IPS-18a (cell line): ENCODE measurements around the gene NT5DC1.

Experiments
- H3K27ac ChIP-seq: one replicate; pipeline ENCODE4 v1.5.1; 2013; ENCODE audit warnings: low read length
- H3K27me3 ChIP-seq: one replicate; pipeline ENCODE4 v1.6.1; 2013; ENCODE audit warnings: mild to moderate bottlenecking, low read length; ENCODE audit not compliant: control insufficient read depth, insufficient read depth
- H3K36me3 ChIP-seq: one replicate; pipeline ENCODE4 v1.6.1; 2013; ENCODE audit warnings: low read depth, low read length; ENCODE audit not compliant: control insufficient read depth
- H3K4me1 ChIP-seq: one replicate; pipeline ENCODE4 v1.6.1; 2013; ENCODE audit warnings: low read depth, low read length; ENCODE audit not compliant: control insufficient read depth
- H3K4me3 ChIP-seq: one replicate; pipeline ENCODE4 v1.5.1; 2013; ENCODE audit warnings: low read length
- H3K9ac ChIP-seq: one replicate; pipeline ENCODE4 v1.6.1; 2013; ENCODE audit warnings: mild to moderate bottlenecking, low read length, moderate library complexity
- H3K9me3 ChIP-seq: one replicate; pipeline ENCODE4 v1.6.1; 2013; ENCODE audit warnings: low read depth, low read length; ENCODE audit not compliant: control insufficient read depth

Gene NT5DC1

DNA sequence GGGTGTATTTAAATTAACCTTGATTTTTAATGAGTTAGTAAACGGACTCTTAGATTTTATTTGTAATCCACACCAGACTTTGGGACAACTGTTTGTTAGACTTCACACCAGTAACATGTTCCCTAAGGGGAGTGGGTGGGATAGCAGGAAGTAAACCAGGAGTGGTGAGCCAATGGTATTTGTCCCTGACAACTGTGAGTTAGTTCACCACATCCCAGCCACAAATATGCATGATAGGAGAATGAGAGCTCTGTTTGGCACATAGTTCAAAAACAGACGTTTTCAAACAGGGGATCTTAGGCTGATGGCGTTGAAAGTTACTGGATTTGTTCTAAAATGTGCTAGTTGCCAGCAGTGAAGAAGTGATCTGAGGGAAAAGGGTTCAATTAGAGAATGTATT lies 44.0 kb downstream of the NT5DC1 start:
- Histone ChIP-seq H3K9me3 (no peaks in the 10 kb centered on the region), H3K4me3 (no peak overlapping the region), H3K36me3 (no peaks in the 10 kb centered on the region), H3K4me1 (no peaks in the 10 kb centered on the region), H3K9ac (no peak overlapping the region), H3K27ac (no peak overlapping the region), H3K27me3 (no peaks in the 10 kb centered on the region)

DNA sequence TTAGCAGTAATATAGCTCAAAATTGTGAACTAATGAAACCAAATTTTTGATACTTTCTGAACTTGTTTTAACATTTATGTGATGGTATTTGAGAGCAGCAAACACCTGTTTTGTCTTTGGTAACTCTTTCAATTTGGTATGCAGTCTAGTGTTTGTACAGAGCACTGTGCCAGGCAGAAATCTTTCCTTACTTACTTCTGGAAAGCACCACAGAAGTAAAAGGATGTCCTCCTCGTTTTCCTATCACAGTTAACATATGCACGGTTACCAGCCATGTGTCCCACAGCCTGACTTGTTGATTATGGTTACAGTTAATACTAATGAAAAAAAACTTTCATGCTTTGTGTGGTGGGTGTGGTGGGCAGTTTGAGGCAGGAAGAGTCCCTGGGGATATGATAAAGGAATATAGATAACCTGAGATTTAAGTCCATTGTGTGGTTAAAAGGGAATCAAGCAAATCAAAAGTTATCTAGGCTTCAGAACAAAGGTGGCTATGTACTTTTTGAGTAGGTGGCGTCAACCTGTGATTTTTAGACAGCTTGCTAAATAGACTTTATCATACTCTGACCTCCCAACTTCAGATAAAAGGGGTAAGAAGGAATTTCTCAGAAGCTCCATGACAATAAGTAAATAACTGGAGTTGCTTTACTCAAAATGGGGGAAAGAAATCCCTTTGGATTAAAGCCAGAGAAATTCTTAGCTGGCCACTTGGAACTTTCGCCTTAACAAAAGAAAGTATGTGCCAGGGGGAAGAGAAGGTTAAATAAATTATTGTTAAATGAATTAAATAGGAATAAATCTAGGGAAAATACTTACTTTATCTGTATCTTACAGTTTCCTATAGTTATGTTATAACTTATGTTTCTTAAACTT lies 45.4 kb downstream of the NT5DC1 start:
- H3K36me3 ChIP-seq: no peaks in the 10 kb centered on the region
- no peaks in the 10 kb centered on the region for H3K9me3 ChIP-seq
- H3K4me1 ChIP-seq: no peaks in the 10 kb centered on the region
- H3K4me3 ChIP-seq: no peak overlapping the region
- H3K27ac ChIP-seq: no peak overlapping the region
- no peaks in the 10 kb centered on the region for H3K27me3 ChIP-seq
- no peak overlapping the region for H3K9ac ChIP-seq

- Histone ChIP-seq H3K4me1 (peaks cover 4% of the 10 kb centered on the region), H3K9me3 (no peaks in the 10 kb centered on the region), H3K4me3 (no peak overlapping the region), H3K27me3 (no peaks in the 10 kb centered on the region), H3K27ac (no peak overlapping the region), H3K9ac (no peak overlapping the region), H3K36me3 (no peaks in the 10 kb centered on the region)
These were observed 52.0 kb downstream of the NT5DC1 start for GRCh38 chr6:116152620-116153019.

DNA sequence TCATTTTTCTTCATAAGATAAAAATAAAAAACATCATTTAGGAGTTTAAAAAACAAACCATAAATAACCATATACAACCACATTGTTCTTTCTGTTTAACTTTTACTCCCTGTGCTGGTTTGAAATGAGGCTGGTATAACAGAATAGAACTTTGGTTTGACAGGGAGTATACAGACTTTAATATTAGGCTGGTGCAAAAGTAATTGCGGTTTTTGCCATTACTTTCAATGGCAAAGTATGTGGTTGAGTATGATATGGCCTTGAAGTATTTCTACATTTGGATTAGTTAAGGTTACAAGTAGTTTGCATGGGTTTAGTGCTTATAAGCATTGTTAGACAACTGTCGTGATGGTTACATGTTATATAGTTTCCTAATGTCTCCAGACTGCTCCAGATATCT lies 54.2 kb downstream of the NT5DC1 start:
- H3K36me3 ChIP-seq: no peaks in the 10 kb centered on the region
- no peak overlapping the region for H3K27ac ChIP-seq
- H3K9ac ChIP-seq: no peak overlapping the region
- H3K4me3 ChIP-seq: no peak overlapping the region
- peaks cover 9% of the 10 kb centered on the region for H3K4me1 ChIP-seq
- H3K9me3 ChIP-seq: no peaks in the 10 kb centered on the region
- H3K27me3 ChIP-seq: no peaks in the 10 kb centered on the region

DNA sequence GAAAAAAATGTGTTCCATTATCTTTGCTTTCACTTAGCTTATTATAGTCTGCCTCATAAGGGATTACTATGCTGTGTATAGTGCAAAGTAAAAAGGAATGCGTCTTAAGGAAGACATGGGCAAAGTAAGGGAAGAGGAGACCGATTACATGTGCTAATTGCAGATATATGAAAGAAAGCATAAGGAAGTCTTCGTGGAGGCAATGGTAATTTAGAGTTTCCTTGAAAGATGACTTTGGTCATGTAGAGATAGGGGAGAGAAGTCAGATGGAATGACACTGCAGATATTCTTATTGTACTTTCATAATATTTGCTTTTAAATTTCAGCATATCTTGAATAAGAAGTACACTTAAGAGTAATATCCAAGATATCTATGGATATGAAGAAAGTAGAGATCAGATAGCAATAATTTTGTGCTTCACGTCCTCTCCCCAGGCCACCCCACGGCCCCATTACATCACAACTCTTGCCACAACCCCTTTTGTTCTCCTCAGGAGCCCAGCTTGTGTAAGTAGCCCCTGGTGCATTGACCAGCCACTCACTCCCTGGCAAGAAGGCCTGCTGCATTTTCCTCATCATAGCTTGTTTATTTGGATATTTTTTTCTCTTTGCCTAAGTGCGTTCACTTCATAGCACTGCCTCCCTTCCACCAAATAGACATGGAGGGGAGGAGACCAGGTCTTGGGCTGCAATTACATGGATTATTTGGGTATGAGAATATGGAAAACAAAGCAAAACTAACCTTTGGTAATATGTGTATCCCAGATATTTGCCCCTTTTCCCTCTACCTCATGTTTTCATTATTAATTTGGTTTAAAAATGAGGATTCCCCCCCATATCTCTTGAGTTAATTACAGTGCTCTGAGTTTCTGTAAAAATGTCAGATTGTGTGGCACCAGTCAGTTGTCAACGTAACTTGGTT lies 56.0 kb downstream of the NT5DC1 start:
- no peak overlapping the region for H3K27ac ChIP-seq
- H3K27me3 ChIP-seq: no peaks in the 10 kb centered on the region
- no peaks in the 10 kb centered on the region for H3K36me3 ChIP-seq
- no peaks in the 10 kb centered on the region for H3K9me3 ChIP-seq
- H3K4me3 ChIP-seq: no peak overlapping the region
- H3K4me1 ChIP-seq: peaks cover 9% of the 10 kb centered on the region
- H3K9ac ChIP-seq: no peak overlapping the region

GRCh38 chr6:116157391-116157790 lies 56.7 kb downstream of the NT5DC1 start:
- Histone ChIP-seq H3K4me3 (no peak overlapping the region), H3K9ac (no peak overlapping the region), H3K27ac (no peak overlapping the region)

GRCh38 chr6:116158641-116159040 lies 58.0 kb downstream of the NT5DC1 start:
- Histone ChIP-seq H3K27ac (no peak overlapping the region), H3K27me3 (no peaks in the 10 kb centered on the region), H3K4me3 (no peak overlapping the region), H3K9ac (no peak overlapping the region), H3K4me1 (peaks cover 4% of the 10 kb centered on the region), H3K9me3 (no peaks in the 10 kb centered on the region), H3K36me3 (no peaks in the 10 kb centered on the region)

More at GRCh38 chr6:116157391-116157790, 56.7 kb downstream of the NT5DC1 start:
- Histone ChIP-seq H3K4me1 (peaks cover 7% of the 10 kb centered on the region), H3K36me3 (no peaks in the 10 kb centered on the region), H3K27me3 (no peaks in the 10 kb centered on the region), H3K9me3 (no peaks in the 10 kb centered on the region)

GRCh38 chr6:116159782-116160524 lies 59.3 kb downstream of the NT5DC1 start:
- Histone ChIP-seq H3K27me3 (no peaks in the 10 kb centered on the region), H3K27ac (no peak overlapping the region), H3K9me3 (no peaks in the 10 kb centered on the region), H3K36me3 (no peaks in the 10 kb centered on the region), H3K4me3 (no peak overlapping the region), H3K4me1 (peaks cover 4% of the 10 kb centered on the region), H3K9ac (no peak overlapping the region)

DNA sequence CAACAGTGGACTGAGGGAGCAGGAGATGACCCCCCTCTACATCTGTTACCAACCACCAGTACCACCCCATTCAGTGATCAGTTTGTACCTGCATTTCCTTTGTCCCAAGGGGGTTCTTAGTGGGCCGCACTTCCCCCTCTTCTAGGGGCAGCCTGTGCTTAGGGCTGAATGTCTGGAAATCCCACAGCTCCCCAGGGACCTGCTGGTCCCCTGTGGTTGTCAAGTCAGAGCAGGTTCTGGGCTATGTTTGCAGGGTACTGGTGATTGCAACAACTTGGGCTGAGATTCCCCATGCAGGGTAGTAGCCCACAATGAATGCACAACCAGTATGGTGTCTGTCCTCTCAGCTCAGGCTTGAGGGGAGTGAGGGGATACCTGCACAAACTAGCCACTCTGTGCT lies 64.9 kb downstream of the NT5DC1 start:
- H3K9me3 ChIP-seq: no peaks in the 10 kb centered on the region
- no peak overlapping the region for H3K27ac ChIP-seq
- H3K27me3 ChIP-seq: no peaks in the 10 kb centered on the region
- H3K36me3 ChIP-seq: no peaks in the 10 kb centered on the region
- no peak overlapping the region for H3K9ac ChIP-seq
- H3K4me1 ChIP-seq: no peaks in the 10 kb centered on the region
- no peak overlapping the region for H3K4me3 ChIP-seq

GRCh38 chr6:116166369-116166768 lies 65.7 kb downstream of the NT5DC1 start:
- Histone ChIP-seq H3K4me3 (no peak overlapping the region), H3K9ac (no peak overlapping the region)

DNA sequence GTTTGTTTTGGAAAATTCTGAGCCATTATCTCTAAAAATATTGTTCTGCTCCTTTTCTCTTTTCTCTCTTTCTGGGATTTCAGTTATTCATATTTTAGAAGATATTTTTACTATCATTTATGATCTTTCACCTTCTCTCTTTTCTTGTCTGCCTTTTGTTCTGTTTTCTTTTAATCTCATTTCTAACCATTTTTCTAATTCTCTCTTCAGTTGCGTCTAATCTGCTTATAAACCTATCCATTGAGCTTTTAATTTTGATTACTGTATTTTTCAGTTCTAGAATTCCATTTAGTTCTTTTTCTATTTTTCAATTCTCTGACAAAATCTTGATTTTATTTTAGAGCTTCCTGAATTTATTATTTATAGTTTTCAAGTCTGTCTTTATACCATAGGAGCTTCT lies 67.5 kb downstream of the NT5DC1 start:
- Histone ChIP-seq H3K4me3 (no peak overlapping the region), H3K27ac (no peak overlapping the region), H3K4me1 (no peaks in the 10 kb centered on the region), H3K36me3 (no peaks in the 10 kb centered on the region), H3K27me3 (no peaks in the 10 kb centered on the region), H3K9me3 (no peaks in the 10 kb centered on the region), H3K9ac (no peak overlapping the region)

More at GRCh38 chr6:116166369-116166768, 65.7 kb downstream of the NT5DC1 start:
- no peaks in the 10 kb centered on the region for H3K27me3 ChIP-seq
- H3K27ac ChIP-seq: no peak overlapping the region
- H3K36me3 ChIP-seq: no peaks in the 10 kb centered on the region
- H3K9me3 ChIP-seq: no peaks in the 10 kb centered on the region
- H3K4me1 ChIP-seq: no peaks in the 10 kb centered on the region
